Activated B cell treated with CpG ODN at 0.5 μM for 24 hours (primary cell): ENCODE data around the gene CTNND2. TPM values are rescaled to one million over a fixed set of nuclear protein-coding genes. Genes with fewer than 3 reads are reported as not detected.

Experiments
- ATAC-seq: fragments of 200-7000 bp; cut with Tn5 transposase; one replicate; pipeline ENCODE4 v1.10.0; 2021; ENCODE audit warnings: low read depth, mild to moderate bottlenecking, moderate library complexity
- CTCF ChIA-PET: fragments of 350-600 bp; sonication (Branson Sonifier 250); formaldehyde crosslinking; loops from one replicate; lab custom pipeline; 2021; ENCODE audit warnings: antibody characterized with exemption; lab: Charles Lee
- POLR2A ChIA-PET: fragments of 350-600 bp; sonication (Branson Sonifier 250); formaldehyde crosslinking; loops from one replicate; lab custom pipeline; 2021; ENCODE audit warnings: antibody characterized with exemption; lab: Charles Lee
- DNase-seq: peaks from one replicate; pipeline ENCODE4 v3.0.0; 2022
- H3K27ac Mint-ChIP-seq: one replicate; pipeline ENCODE4 v1.8.0; 2020; ENCODE audit warnings: mixed read lengths
- H3K27me3 Mint-ChIP-seq: one replicate; pipeline ENCODE4 v1.8.0; 2021; ENCODE audit warnings: mixed read lengths
- H3K36me3 Mint-ChIP-seq: one replicate; pipeline ENCODE4 v1.8.0; 2021; ENCODE audit warnings: low read depth, mixed read lengths
- H3K4me1 Mint-ChIP-seq: one replicate; pipeline ENCODE4 v1.8.0; 2021; ENCODE audit warnings: mixed read lengths
- H3K4me3 Mint-ChIP-seq: one replicate; pipeline ENCODE4 v1.8.0; 2020; ENCODE audit warnings: mild to moderate bottlenecking, mixed read lengths
- H3K9me3 Mint-ChIP-seq: one replicate; pipeline ENCODE4 v1.8.0; 2020; ENCODE audit warnings: mixed read lengths
- CTCF ChIP-seq: fragments of 200-600 bp; IDR thresholded peaks from one replicate; pipeline ENCODE4 v1.8.0; 2022; ENCODE audit warnings: antibody characterized with exemption, mild to moderate bottlenecking
- intact Hi-C: fragments of 100-400 bp; cut with micrococcal nuclease; formaldehyde crosslinking; loops from one replicate; pipeline ENCODE4 v1.15.1; 2024
- total RNA-seq: library from RNA; stranded (reverse); gene quantifications from 2 replicates; pipeline ENCODE4 v1.2.3, GENCODE V29; 2022

The CTNND2 gene
- total RNA-seq, 1 donor from 2014 or later, result not detected

GRCh38 chr5:11310158-11310557 is 594.1 kb downstream of the CTNND2 start:
- Mint-ChIP-seq H3K27ac (no peak overlapping the region), H3K9me3 (peaks cover 2% of the 10 kb centered on the region), H3K36me3 (no peaks in the 10 kb centered on the region), H3K4me3 (no peak overlapping the region), H3K4me1 (no peaks in the 10 kb centered on the region), H3K27me3 (no peaks in the 10 kb centered on the region)
- CTCF ChIA-PET, result no interaction called here
- ATAC-seq, result no peak
- POLR2A ChIA-PET, result no interaction called here
- TF ChIP-seq CTCF, result no peak
- DNase-seq, result no peak
- intact Hi-C loops, result no loop called here

GRCh38 chr5:11306365-11306764 is 597.9 kb downstream of the CTNND2 start:
- Mint-ChIP-seq H3K4me3 (no peak overlapping the region), H3K27ac (no peak overlapping the region), H3K4me1 (no peaks in the 10 kb centered on the region), H3K27me3 (no peaks in the 10 kb centered on the region), H3K36me3 (no peaks in the 10 kb centered on the region), H3K9me3 (no peaks in the 10 kb centered on the region)
- intact Hi-C loops, result no loop called here
- ATAC-seq (no peak), DNase-seq (no peak)
- ChIA-PET CTCF (no interaction called here), POLR2A (no interaction called here)
- no peak for TF ChIP-seq CTCF

- H3K4me1 Mint-ChIP-seq, result no peaks in the 10 kb centered on the region
- no peaks in the 10 kb centered on the region for H3K36me3 Mint-ChIP-seq
- H3K27ac Mint-ChIP-seq, result no peak overlapping the region
- TF ChIP-seq CTCF, result no peak
- DNase-seq, result no peak
- no peaks in the 10 kb centered on the region for H3K9me3 Mint-ChIP-seq
- no peaks in the 10 kb centered on the region for H3K27me3 Mint-ChIP-seq
- CTCF ChIA-PET, result no interaction called here
- ATAC-seq, result no peak
- H3K4me3 Mint-ChIP-seq, result no peak overlapping the region
- intact Hi-C loops, result no loop called here
- POLR2A ChIA-PET, result no interaction called here
Observed at GRCh38 chr5:11305245-11305644, 599.0 kb downstream of the CTNND2 start.

- H3K9me3 Mint-ChIP-seq, result no peaks in the 10 kb centered on the region
- H3K27ac Mint-ChIP-seq, result no peak overlapping the region
- intact Hi-C loops, result no loop called here
- ChIA-PET CTCF (no interaction called here), POLR2A (no interaction called here)
- no peaks in the 10 kb centered on the region for H3K36me3 Mint-ChIP-seq
- no peaks in the 10 kb centered on the region for H3K4me1 Mint-ChIP-seq
- no peak overlapping the region for H3K4me3 Mint-ChIP-seq
- ATAC-seq (no peak), DNase-seq (no peak)
- H3K27me3 Mint-ChIP-seq, result no peaks in the 10 kb centered on the region
- TF ChIP-seq CTCF, result no peak
Observed at GRCh38 chr5:11304641-11305040, 599.6 kb downstream of the CTNND2 start.

- POLR2A ChIA-PET, result no interaction called here
Observed at GRCh38 chr5:11302663-11303062, 601.6 kb downstream of the CTNND2 start.

More at GRCh38 chr5:11302663-11303062, 601.6 kb downstream of the CTNND2 start:
- H3K36me3 Mint-ChIP-seq, result no peaks in the 10 kb centered on the region
- intact Hi-C loops, result no loop called here
- TF ChIP-seq CTCF, result no peak
- DNase-seq (no peak), ATAC-seq (no peak)
- no peaks in the 10 kb centered on the region for H3K9me3 Mint-ChIP-seq
- no peak overlapping the region for H3K27ac Mint-ChIP-seq
- no peaks in the 10 kb centered on the region for H3K27me3 Mint-ChIP-seq
- H3K4me1 Mint-ChIP-seq, result no peaks in the 10 kb centered on the region
- H3K4me3 Mint-ChIP-seq, result no peak overlapping the region
- CTCF ChIA-PET, result no interaction called here
